K562 (cell line): ENCODE data around the gene ZMAT3. TPM values are rescaled to one million over a fixed set of nuclear protein-coding genes. Genes with fewer than 3 reads are reported as not detected.

ENCODE experiments used
- EGR1 ChIP-seq: fragments of 450-650 bp; conservative IDR thresholded peaks from 2 replicates; pipeline ENCODE4 v1.6.1; 2017; ENCODE audit warnings: mild to moderate bottlenecking
- KDM5B ChIP-seq: fragments of 200-600 bp; sonication (generic); IDR thresholded peaks from 2 replicates; pipeline ENCODE4 v1.6.1; 2012; ENCODE audit warnings: low read depth, mild to moderate bottlenecking, moderate library complexity, low read length, control low read depth, inconsistent platforms; ENCODE audit not compliant: insufficient replicate concordance
- NFIC ChIP-seq: fragments of 450-650 bp; IDR thresholded peaks from 2 replicates; pipeline ENCODE4 v1.6.1; 2017; ENCODE audit warnings: mild to moderate bottlenecking, inconsistent platforms
- PML ChIP-seq: IDR thresholded peaks from 2 replicates; pipeline ENCODE4 v1.6.1; 2012; ENCODE audit warnings: low read length, inconsistent platforms
- POLR2A ChIP-seq: fragments of 450-650 bp; conservative IDR thresholded peaks from 2 replicates; pipeline ENCODE4 v1.6.1; 2016
- polyA plus RNA-seq, 8 experiments: library from polyadenylated mRNA; depleted of rRNA in 4 of 8; stranded (reverse) in 5 of 8; unstranded in 3 of 8; fragments of >200 nt; fragmentation: Nextera tagmentation in 2 of 8; fragmentation: Illumina TruSeq in 1 of 8; extraction: Ambion mirVana in 2 of 8; extraction: Trizol in 1 of 8; gene quantifications; 2 replicates each; pipeline versions ENCODE4 v1.2.1 to v1.2.3, GENCODE V29; 2011 to 2014; ENCODE audit warnings: inconsistent platforms in 1 of 8, missing spikeins in 1 of 8
- total RNA-seq, 7 experiments: library from RNA; depleted of rRNA in 6 of 7; stranded (reverse); fragments of >200 nt in 6 of 7; fragmentation: Illumina TruSeq in 2 of 7; extraction: Trizol in 2 of 7; gene quantifications; 2 replicates each; pipeline versions ENCODE4 v1.2.1 to v1.2.3, GENCODE V29; 2011 to 2021; ENCODE audit warnings: low replicate concordance in 1 of 7
- TF ChIP-seq, protein P1 (sequence below): fragments of 450-650 bp; formaldehyde crosslinking; conservative IDR thresholded peaks from 2 replicates; pipeline ENCODE4 v1.4.0; 2022; ENCODE audit warnings: mild to moderate bottlenecking, missing genetic modification characterization
- TF ChIP-seq, protein P2 (sequence below), 3 experiments: fragments of 200-800 bp in 1 of 3; fragments of 250-450 bp in 1 of 3; fragments of 450-650 bp in 1 of 3; sonication (Bioruptor Pico) in 1 of 3; sonication (Bioruptor generic) in 1 of 3; formaldehyde crosslinking in 1 of 3; IDR thresholded peaks; 2 replicates each; pipeline versions ENCODE4 v1.6.1 to v1.8.0; 2016 to 2022; ENCODE audit warnings: mild to moderate bottlenecking in 2 of 3, missing genetic modification characterization in 2 of 3, missing compliant biosample characterization in 1 of 3, moderate library complexity in 1 of 3

ZMAT3 gene
- total and polyA plus RNA-seq, 9 of the 15 experiments (the other 6 are each of a cell fraction or from before 2014, with no cell fraction given), result 0.87 to 5.1 (median 3.9) TPM

DNA sequence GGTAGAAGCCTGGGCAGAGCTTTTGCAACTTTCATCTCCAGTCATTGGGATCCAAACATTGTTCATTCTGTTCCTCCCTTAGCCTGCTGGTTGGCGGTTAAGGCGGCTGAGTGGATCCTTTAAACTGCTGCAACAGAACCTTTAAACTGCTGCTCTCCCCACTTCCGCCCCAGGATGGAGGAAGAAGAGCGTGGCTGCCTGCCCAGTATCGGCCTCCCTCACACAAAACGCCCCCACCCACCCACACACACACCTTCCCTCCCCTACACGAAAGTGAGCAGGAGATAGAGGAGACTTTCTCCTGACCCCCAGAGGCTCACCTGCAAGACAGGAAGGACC is 460 bp upstream of the ZMAT3 start (continued):
- TF ChIP-seq, protein P1, sequence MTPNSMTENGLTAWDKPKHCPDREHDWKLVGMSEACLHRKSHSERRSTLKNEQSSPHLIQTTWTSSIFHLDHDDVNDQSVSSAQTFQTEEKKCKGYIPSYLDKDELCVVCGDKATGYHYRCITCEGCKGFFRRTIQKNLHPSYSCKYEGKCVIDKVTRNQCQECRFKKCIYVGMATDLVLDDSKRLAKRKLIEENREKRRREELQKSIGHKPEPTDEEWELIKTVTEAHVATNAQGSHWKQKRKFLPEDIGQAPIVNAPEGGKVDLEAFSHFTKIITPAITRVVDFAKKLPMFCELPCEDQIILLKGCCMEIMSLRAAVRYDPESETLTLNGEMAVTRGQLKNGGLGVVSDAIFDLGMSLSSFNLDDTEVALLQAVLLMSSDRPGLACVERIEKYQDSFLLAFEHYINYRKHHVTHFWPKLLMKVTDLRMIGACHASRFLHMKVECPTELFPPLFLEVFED, result no peak
- TF ChIP-seq, protein P2, sequence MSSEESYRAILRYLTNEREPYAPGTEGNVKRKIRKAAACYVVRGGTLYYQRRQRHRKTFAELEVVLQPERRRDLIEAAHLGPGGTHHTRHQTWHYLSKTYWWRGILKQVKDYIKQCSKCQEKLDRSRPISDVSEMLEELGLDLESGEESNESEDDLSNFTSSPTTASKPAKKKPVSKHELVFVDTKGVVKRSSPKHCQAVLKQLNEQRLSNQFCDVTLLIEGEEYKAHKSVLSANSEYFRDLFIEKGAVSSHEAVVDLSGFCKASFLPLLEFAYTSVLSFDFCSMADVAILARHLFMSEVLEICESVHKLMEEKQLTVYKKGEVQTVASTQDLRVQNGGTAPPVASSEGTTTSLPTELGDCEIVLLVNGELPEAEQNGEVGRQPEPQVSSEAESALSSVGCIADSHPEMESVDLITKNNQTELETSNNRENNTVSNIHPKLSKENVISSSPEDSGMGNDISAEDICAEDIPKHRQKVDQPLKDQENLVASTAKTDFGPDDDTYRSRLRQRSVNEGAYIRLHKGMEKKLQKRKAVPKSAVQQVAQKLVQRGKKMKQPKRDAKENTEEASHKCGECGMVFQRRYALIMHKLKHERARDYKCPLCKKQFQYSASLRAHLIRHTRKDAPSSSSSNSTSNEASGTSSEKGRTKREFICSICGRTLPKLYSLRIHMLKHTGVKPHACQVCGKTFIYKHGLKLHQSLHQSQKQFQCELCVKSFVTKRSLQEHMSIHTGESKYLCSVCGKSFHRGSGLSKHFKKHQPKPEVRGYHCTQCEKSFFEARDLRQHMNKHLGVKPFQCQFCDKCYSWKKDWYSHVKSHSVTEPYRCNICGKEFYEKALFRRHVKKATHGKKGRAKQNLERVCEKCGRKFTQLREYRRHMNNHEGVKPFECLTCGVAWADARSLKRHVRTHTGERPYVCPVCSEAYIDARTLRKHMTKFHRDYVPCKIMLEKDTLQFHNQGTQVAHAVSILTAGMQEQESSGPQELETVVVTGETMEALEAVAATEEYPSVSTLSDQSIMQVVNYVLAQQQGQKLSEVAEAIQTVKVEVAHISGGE (CRISPR knock-in tag; IDR thresholded peaks at IDR 0.05), result peak in 1 of 3 experiments; percentile 5; a peak in 1 of 6 replicates
- TF ChIP-seq PML (peak; percentile 1; the same call in 1 of the 2 replicates), POLR2A (0 out of 2 replicates have a peak, but pooled peaks have one; percentile 47), KDM5B (no peak), NFIC (peak; percentile 11; the same call in 1 of the 2 replicates), EGR1 (peak; percentile 85)
